Peyer's patch (tissue), 4 donors: ENCODE data around the gene ICE1.

ENCODE experiments used
- CTCF ChIP-seq, 6 experiments: fragments of 450-650 bp in 4 of 6; fragments of 200-600 bp in 2 of 6; sonication (generic) in 1 of 6; IDR thresholded peaks; one replicate each; pipeline ENCODE4 v1.5.1; 2017 to 2019; ENCODE audit warnings: antibody characterized with exemption in 6 of 6, mild to moderate bottlenecking in 3 of 6, moderate library complexity in 1 of 6
- POLR2A ChIP-seq, 2 donors: fragments of 450-650 bp; IDR thresholded peaks; one replicate each; pipeline ENCODE4 v1.5.1; 2017; ENCODE audit warnings: antibody characterized with exemption in 2 of 2, mild to moderate bottlenecking in 2 of 2, moderate library complexity in 2 of 2

- TF ChIP-seq CTCF (IDR thresholded peaks at IDR 0.05): no peak
- TF ChIP-seq POLR2A (IDR thresholded peaks at IDR 0.05): no peak
Observed at GRCh38 chr5:5475975-5476374, 53.5 kb downstream of the ICE1 start.
